Right lobe of liver (tissue), 4 donors: ENCODE results near the gene MPPED1.

ENCODE experiments used
- CTCF ChIP-seq, 4 donors: fragments of 200-600 bp in 3 of 4; fragments of 450-650 bp in 1 of 4; IDR thresholded peaks; one replicate each; pipeline versions ENCODE4 v1.5.1 to v1.8.0; 2016 to 2022; ENCODE audit warnings: antibody characterized with exemption in 4 of 4, mild to moderate bottlenecking in 2 of 4
- POLR2A ChIP-seq: fragments of 450-650 bp; IDR thresholded peaks from one replicate; pipeline ENCODE4 v1.6.1; 2017; ENCODE audit warnings: antibody characterized with exemption, mild to moderate bottlenecking
- donor health status: DM: no; HTN: no; CAD: no.
- donor health status: DM: no; HTN: no; CAD: no.
- donor health status: DM: no; HTN: yes; CAD: no.

- TF ChIP-seq CTCF (IDR thresholded peaks at IDR 0.05) = no peak
- TF ChIP-seq POLR2A = no peak
Observed at GRCh38 chr22:43443152-43443471, 31.3 kb downstream of the MPPED1 start.
